D721Med (cell line): Measurements from ENCODE around the gene KRTAP4-11.

Experiments used
- DNase-seq: peaks from one replicate; pipeline ENCODE4 v3.0.0; 2011; ENCODE audit warnings: low spot score; ENCODE audit not compliant: insufficient read length
- FAIRE-seq: peaks from 2 replicates; lab custom pipeline; 2011; peaks lifted over from hg19 to GRCh38; lab: Jason Lieb, UNC
- TF ChIP-seq, protein P1 (sequence below): IDR thresholded peaks from 2 replicates; pipeline ENCODE4 v1.5.1; 2012; ENCODE audit warnings: mild to moderate bottlenecking, control low read depth; ENCODE audit not compliant: insufficient read depth; ENCODE audit errors: missing control alignments

The KRTAP4-11 gene

DNA sequence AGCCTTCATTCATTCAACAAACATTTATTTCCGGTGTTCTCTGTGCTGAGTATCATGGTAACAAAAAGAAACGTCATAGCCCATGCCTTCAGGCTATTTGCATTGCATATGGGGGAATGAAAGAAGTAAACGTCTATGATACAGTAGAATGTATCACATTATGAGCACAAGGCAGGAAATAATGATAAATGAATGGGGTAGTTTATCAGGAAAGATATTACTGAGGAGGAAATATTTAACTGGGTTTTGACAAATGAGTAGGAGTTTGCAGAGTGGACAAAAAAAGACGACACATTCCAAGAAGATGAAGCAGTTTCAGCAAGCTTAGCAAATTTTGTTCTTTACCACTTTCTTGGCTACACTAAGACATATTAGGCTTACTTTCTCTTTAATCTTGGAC lies 35.5 kb downstream of the KRTAP4-11 start:
- FAIRE-seq: no peak
- TF ChIP-seq, protein P1, sequence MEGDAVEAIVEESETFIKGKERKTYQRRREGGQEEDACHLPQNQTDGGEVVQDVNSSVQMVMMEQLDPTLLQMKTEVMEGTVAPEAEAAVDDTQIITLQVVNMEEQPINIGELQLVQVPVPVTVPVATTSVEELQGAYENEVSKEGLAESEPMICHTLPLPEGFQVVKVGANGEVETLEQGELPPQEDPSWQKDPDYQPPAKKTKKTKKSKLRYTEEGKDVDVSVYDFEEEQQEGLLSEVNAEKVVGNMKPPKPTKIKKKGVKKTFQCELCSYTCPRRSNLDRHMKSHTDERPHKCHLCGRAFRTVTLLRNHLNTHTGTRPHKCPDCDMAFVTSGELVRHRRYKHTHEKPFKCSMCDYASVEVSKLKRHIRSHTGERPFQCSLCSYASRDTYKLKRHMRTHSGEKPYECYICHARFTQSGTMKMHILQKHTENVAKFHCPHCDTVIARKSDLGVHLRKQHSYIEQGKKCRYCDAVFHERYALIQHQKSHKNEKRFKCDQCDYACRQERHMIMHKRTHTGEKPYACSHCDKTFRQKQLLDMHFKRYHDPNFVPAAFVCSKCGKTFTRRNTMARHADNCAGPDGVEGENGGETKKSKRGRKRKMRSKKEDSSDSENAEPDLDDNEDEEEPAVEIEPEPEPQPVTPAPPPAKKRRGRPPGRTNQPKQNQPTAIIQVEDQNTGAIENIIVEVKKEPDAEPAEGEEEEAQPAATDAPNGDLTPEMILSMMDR: no peak
- DNase-seq: no peak

DNA sequence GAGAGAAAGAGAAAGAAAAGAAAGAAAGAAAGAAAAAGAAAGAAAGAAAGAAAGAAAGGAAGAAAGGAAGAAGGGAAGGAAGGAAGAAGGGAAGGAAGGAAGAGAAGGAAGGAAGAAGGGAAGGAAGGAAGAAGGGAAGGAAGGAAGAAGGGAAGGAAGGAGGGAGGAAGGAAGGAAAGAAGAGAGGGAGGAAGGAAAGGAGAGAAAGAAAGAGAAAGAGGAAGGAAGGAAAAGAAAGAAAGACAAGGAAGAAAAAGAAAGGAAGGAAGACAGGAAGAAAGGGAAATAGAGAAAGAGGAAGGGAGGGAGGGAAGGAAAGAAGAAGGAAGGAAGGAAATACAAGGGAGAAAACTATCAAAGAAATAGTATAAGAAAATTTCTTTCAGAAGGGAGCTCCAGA lies 41.4 kb downstream of the KRTAP4-11 start:
- FAIRE-seq (no peak), DNase-seq (no peak)
- TF ChIP-seq, protein P1: no peak

DNA sequence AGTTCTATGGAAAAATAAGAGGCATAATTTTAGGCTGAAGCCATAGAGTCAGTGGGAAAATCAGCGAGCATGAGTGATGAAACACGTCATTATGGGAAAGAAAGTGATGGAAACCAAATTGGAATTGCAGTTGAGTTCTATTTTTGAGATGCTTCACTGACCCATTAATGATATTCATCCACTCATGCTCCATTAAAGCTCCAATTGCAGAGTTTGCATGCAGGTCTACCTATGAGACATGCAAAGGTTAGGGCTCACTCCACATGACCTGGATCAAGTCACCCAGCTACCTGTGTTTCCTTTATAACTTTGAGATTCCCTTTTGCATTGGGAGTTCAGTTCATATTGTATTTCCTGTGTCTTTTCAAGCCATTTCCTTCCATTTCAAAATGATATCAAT lies 44.5 kb downstream of the KRTAP4-11 start:
- no peak for DNase-seq
- FAIRE-seq: no peak
- TF ChIP-seq, protein P1: no peak

DNA sequence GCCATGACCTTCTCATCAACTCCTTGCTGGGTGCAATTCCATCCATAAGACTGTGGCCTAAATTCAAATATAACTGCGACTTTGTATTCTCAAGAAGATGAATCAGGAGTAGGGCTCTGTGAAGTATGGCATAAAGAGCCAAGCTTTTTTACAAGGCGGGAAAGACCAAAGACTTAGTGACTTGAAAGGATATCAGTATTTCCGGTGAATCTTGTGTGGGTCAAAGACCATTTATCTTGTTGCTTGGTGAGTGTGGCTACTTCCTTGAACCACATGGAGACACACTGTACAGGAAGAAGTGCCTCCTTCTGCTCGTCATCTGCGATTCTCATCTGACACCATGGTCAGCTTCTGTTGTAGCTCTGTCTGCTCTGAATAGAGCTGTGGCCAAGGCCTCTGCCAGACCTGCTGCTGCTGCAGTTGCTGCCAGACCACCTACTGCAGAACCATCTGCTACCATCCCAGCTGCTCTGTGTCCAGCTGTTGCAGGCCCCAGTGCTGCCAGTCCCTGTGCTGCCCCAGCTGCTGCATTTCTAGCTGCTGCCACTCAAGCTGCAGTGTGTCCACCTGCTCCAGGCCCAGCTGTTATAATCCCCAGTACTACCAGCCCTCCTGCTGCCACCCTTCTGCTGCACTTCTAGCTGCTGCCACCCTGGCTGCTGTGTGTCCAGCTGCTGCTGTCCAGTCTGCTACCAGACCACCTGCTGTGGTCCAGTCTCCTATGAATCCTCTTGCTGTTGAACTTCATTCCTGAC lies 46.4 kb downstream of the KRTAP4-11 start:
- DNase-seq: no peak
- FAIRE-seq: no peak
- TF ChIP-seq, protein P1: no peak

DNA sequence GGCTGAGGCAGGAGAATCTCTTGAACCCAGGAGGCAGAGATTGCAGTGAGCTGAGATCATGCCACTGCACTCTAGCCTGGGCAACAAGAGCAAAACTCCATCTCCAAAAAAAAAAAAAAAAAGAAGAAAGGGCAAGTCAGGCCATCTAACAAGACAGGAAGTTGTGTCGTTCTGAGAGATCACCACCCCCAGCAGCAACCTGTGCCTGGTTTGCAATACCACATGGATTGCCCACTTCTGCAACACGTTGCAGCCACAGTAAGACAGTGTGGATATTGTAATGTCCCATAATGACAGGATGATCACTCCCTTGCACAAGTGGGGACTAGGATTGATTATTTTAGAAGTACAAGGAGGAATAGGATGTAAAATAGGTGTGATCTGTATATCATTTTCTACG lies 49.1 kb downstream of the KRTAP4-11 start:
- TF ChIP-seq, protein P1: no peak
- FAIRE-seq: no peak
- DNase-seq: no peak

DNA sequence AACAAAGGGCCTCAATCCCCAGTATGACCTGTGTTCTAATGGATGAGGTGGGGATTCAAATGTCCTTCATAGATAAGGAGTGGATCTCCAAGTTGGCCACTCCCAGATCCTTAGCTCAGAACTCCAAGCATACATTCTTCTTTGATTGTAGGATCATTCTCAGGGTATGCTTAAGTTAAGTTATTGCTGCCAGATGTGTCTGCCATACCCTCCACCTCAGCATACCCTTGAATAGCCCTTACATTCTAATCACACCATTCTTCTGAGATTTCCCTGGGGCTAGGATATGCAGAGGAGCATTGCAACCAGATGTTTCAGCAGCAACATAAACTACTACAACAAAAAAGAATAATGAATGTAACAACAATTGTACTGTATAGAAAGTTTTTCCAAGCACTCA lies 50.9 kb downstream of the KRTAP4-11 start:
- TF ChIP-seq, protein P1: no peak
- DNase-seq (no peak), FAIRE-seq (no peak)
